A549 (cell line): ENCODE results near the gene VSIR. TPM values are rescaled to one million over a fixed set of nuclear protein-coding genes. Genes with fewer than 3 reads are reported as not detected.

Source experiments
- ATAC-seq, 2 experiments: fragments of 200-7000 bp in 1 of 2; fragments of >200 bp in 1 of 2; cut with Nextera tagmentation in 1 of 2; cut with Tn5 transposase in 1 of 2; 3 replicates each; pipeline versions ENCODE4 v1.8.0 to v1.9.1; 2018 to 2020; ENCODE audit warnings: mild to moderate bottlenecking in 1 of 2, moderate library complexity in 1 of 2
- CTCF ChIA-PET: fragments of 300-600 bp; sonication (Branson Sonifier 250); formaldehyde crosslinking; extraction: SDS; loops from one replicate; lab custom pipeline; 2021; ENCODE audit warnings: antibody characterized with exemption, inconsistent platforms; lab: Yijun Ruan, JAX
- POLR2A ChIA-PET: fragments of 350-600 bp; formaldehyde crosslinking; extraction: SDS; loops from one replicate; lab custom pipeline; 2021; ENCODE audit warnings: antibody characterized with exemption, inconsistent platforms; lab: Yijun Ruan, JAX
- DNase-seq, 2 experiments: peaks; one replicate each; pipeline versions ENCODE4 v3.0.0 to v3.0.0-alpha.2; 2011 to 2016; ENCODE audit warnings: low read depth in 1 of 2, low spot score in 1 of 2
- FAIRE-seq: peaks from 2 replicates; lab custom pipeline; 2011; peaks lifted over from hg19 to GRCh38; lab: Jason Lieb, UNC
- H3K27ac ChIP-seq, 2 experiments: fragments of >200 bp; sonication (Bioruptor Twin); formaldehyde crosslinking; 3 replicates each; pipeline ENCODE4 v1.5.1; 2016 to 2017
- H3K4me1 ChIP-seq: fragments of >200 bp; sonication (Bioruptor Twin); formaldehyde crosslinking; 3 replicates; pipeline ENCODE4 v1.6.1; 2016
- H3K4me2 ChIP-seq: fragments of >200 bp; sonication (Bioruptor Twin); formaldehyde crosslinking; 3 replicates; pipeline ENCODE4 v1.6.1; 2016
- H3K4me3 ChIP-seq: fragments of >200 bp; sonication (Bioruptor Twin); formaldehyde crosslinking; 3 replicates; pipeline ENCODE4 v1.5.1; 2016
- H3K9me3 ChIP-seq: fragments of >200 bp; sonication (Bioruptor Twin); formaldehyde crosslinking; 3 replicates; pipeline ENCODE4 v1.6.1; 2016
- BHLHE40 ChIP-seq: IDR thresholded peaks from 2 replicates; pipeline ENCODE4 v1.6.1; 2012; ENCODE audit warnings: low read depth, low read length, inconsistent platforms
- CBX8 ChIP-seq: fragments of 200-600 bp; sonication (generic); IDR thresholded peaks from 2 replicates; pipeline ENCODE4 v1.6.1; 2016
- CHD2 ChIP-seq: fragments of 150-350 bp; IDR thresholded peaks from 2 replicates; pipeline ENCODE4 v1.6.1; 2014; ENCODE audit warnings: low read length; ENCODE audit not compliant: partially characterized antibody
- CHD4 ChIP-seq: fragments of 200-600 bp; sonication (generic); IDR thresholded peaks from 2 replicates; pipeline ENCODE4 v1.6.1; 2016; ENCODE audit warnings: antibody characterized with exemption, mild to moderate bottlenecking, borderline replicate concordance
- EHF ChIP-seq: fragments of 250-450 bp; sonication (Bioruptor Pico); IDR thresholded peaks from 2 replicates; pipeline ENCODE4 v1.5.0; 2020; ENCODE audit warnings: mild to moderate bottlenecking
- EP300 ChIP-seq, 2 experiments: fragments of >200 bp; sonication (Bioruptor Twin); formaldehyde crosslinking; IDR thresholded peaks; 2 replicates in 1 of 2; 3 replicates in 1 of 2; pipeline ENCODE4 v1.6.1; 2016 to 2017
- ESRRA ChIP-seq: fragments of 150-350 bp; IDR thresholded peaks from 2 replicates; pipeline ENCODE4 v1.6.1; 2014; ENCODE audit warnings: mild to moderate bottlenecking, low read length, borderline replicate concordance
- FOXS1 ChIP-seq: fragments of 250-450 bp; sonication (Bioruptor Pico); IDR thresholded peaks from 2 replicates; pipeline ENCODE4 v1.5.0; 2020; ENCODE audit warnings: mild to moderate bottlenecking, moderate library complexity
- HOXB13 ChIP-seq: fragments of 250-450 bp; sonication (Bioruptor Pico); IDR thresholded peaks from 2 replicates; pipeline ENCODE4 v1.5.0; 2020; ENCODE audit warnings: low read depth, mild to moderate bottlenecking, moderate library complexity
- HOXB5 ChIP-seq: fragments of 250-450 bp; sonication (Bioruptor Pico); IDR thresholded peaks from 2 replicates; pipeline ENCODE4 v1.5.0; 2020; ENCODE audit warnings: mild to moderate bottlenecking, moderate library complexity
- JUN ChIP-seq, 2 experiments: fragments of >200 bp; sonication (Bioruptor Twin); formaldehyde crosslinking; IDR thresholded peaks; 2 replicates in 1 of 2; 3 replicates in 1 of 2; pipeline ENCODE4 v1.6.1; 2016 to 2017
- KDM1A ChIP-seq: fragments of 200-600 bp; sonication (generic); IDR thresholded peaks from 2 replicates; pipeline ENCODE4 v1.6.1; 2016; ENCODE audit warnings: low read depth, mild to moderate bottlenecking
- MYC ChIP-seq: IDR thresholded peaks from 2 replicates; pipeline ENCODE4 v1.6.1; 2012; ENCODE audit warnings: mild to moderate bottlenecking, inconsistent platforms, low read length, improper control_type of control experiment, borderline replicate concordance
- NPAS2 ChIP-seq: fragments of 250-450 bp; sonication (Bioruptor Pico); IDR thresholded peaks from 2 replicates; pipeline ENCODE4 v1.8.0; 2022; ENCODE audit warnings: mild to moderate bottlenecking, moderate library complexity, borderline replicate concordance
- POLR2AphosphoS2 ChIP-seq: conservative IDR thresholded peaks from 2 replicates; pipeline ENCODE4 v1.6.1; 2012; ENCODE audit warnings: low read length, improper control_type of control experiment, inconsistent platforms
- SMC3 ChIP-seq: fragments of >200 bp; sonication (Bioruptor Twin); formaldehyde crosslinking; IDR thresholded peaks from 3 replicates; pipeline ENCODE4 v1.6.1; 2018; ENCODE audit warnings: inconsistent platforms
- WGBS: methylation state at CpG from one replicate; pipeline ENCODE4 v1.1.6; 2017; ENCODE audit errors: missing lambda C conversion rate; 5-methylcytosine and 5-hydroxymethylcytosine counted together
- polyA plus RNA-seq, 4 experiments: library from polyadenylated mRNA; depleted of rRNA in 3 of 4; stranded (reverse); fragments of >200 nt; fragmentation: RNase III in 1 of 4; extraction: RNeasy Plus Mini Kit Qiagen cat#74134 plus additional on column Dnase treatment in 1 of 4; gene quantifications; 2 replicates in 3 of 4; 3 replicates in 1 of 4; pipeline ENCODE4 v1.2.3, GENCODE V29; 2011 to 2017
- TF ChIP-seq, protein P1 (sequence below): IDR thresholded peaks from 2 replicates; pipeline ENCODE4 v1.6.1; 2012
- TF ChIP-seq, protein P2 (sequence below): fragments of >200 bp; sonication (Bioruptor Twin); formaldehyde crosslinking; IDR thresholded peaks from 2 replicates; pipeline ENCODE4 v1.6.1; 2016
- TF ChIP-seq, protein P3 (sequence below): fragments of >200 bp; sonication (Bioruptor Twin); formaldehyde crosslinking; IDR thresholded peaks from 3 replicates; pipeline ENCODE4 v1.6.1; 2016
- TF ChIP-seq, protein P4 (sequence below): fragments of 250-450 bp; sonication (Bioruptor Pico); IDR thresholded peaks from 2 replicates; pipeline ENCODE4 v1.5.0; 2020; ENCODE audit warnings: low read depth, mild to moderate bottlenecking, moderate library complexity

VSIR gene
- polyA plus RNA-seq, 2 of the 4 experiments (the other 2 are of a cell fraction): 15.5 to 18.5 TPM

DNA sequence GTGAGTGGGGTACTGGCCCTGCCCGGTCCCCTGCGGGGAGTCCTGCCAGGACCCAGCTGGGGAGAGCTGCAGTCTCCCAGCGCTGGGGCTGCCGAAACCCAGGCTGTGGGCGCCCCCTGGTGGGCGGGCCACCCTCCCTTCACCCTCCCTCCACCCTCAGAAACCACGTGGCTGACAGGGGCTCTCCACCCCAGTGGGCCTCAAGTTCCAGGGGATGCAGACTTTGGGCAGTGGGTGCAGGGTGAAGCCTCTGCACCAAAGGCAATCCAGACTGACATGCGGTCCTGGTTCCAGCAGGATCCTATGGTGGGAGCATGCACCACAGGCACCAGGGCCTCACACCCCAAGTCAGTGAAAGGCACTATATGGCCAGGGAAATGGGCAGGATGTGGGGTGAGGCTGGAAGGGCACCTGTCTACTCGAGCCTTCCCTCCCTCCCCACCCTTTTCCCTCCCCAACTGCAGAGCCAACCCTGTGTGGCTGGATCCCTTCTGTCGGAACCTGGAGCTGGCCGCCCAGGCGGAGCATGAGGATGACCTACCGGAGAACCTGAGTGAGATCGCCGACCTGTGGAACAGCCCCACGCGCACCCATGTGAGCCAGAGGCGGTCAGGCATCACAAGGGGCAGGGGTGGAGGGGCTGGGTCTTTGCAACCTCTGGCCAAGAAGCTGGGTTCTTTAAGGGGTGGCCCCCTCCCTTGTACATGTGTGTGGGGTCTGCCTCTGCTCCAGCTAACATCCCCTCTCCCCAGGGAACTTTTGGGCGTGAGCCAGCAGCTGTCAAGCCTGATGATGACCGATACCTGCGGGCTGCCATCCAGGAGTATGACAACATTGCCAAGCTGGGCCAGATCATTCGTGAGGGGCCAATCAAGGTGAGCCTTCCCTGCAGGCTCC lies 38.9 kb upstream of the VSIR start (continued):
- TF ChIP-seq EHF (CRISPR knock-in tag): no peak
- no peak for TF ChIP-seq BHLHE40
- TF ChIP-seq, protein P1, sequence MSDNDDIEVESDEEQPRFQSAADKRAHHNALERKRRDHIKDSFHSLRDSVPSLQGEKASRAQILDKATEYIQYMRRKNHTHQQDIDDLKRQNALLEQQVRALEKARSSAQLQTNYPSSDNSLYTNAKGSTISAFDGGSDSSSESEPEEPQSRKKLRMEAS: peak; percentile 93
- TF ChIP-seq, protein P2, sequence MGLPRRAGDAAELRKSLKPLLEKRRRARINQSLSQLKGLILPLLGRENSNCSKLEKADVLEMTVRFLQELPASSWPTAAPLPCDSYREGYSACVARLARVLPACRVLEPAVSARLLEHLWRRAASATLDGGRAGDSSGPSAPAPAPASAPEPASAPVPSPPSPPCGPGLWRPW: no peak
- TF ChIP-seq, protein P3, sequence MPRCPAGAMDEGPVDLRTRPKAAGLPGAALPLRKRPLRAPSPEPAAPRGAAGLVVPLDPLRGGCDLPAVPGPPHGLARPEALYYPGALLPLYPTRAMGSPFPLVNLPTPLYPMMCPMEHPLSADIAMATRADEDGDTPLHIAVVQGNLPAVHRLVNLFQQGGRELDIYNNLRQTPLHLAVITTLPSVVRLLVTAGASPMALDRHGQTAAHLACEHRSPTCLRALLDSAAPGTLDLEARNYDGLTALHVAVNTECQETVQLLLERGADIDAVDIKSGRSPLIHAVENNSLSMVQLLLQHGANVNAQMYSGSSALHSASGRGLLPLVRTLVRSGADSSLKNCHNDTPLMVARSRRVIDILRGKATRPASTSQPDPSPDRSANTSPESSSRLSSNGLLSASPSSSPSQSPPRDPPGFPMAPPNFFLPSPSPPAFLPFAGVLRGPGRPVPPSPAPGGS: no peak

DNA sequence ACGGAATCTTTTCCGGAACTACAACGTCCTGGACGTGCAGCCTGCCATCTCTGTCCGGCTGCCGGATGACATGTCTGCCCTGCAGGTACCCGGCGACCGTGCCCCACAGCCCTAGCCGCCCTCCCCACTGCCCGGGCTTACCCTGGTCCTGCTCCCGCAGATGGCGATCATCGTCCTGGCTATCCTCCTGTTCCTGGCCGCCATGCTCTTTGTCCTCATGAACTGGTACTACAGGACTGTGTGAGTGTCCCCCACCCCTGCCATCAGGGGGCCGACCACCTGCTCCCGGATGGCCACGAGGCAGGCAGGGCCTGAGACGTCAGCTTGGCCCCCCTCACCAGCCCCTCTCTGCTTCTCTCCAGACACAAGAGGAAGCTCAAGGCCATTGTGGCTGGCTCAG lies 38.0 kb upstream of the VSIR start:
- FAIRE-seq (no peak), DNase-seq (no peak), ATAC-seq (no peak; a peak in 1 of 6 replicates)
- Histone ChIP-seq H3K9me3 (no peaks in the 10 kb centered on the region), H3K27ac (peak overlapping the region in 1 of 2 experiments; percentile 43; a peak in 3 of 6 replicates), H3K4me3 (no peak overlapping the region), H3K4me1 (peaks cover 18% of the 10 kb centered on the region; the same call in 2 of the 3 replicates), H3K4me2 (no peak overlapping the region)
- TF ChIP-seq NPAS2 (no peak), ESRRA (no peak), CHD4 (no peak), JUN (IDR thresholded peaks at IDR 0.05) (no peak)
- TF ChIP-seq, protein P4, sequence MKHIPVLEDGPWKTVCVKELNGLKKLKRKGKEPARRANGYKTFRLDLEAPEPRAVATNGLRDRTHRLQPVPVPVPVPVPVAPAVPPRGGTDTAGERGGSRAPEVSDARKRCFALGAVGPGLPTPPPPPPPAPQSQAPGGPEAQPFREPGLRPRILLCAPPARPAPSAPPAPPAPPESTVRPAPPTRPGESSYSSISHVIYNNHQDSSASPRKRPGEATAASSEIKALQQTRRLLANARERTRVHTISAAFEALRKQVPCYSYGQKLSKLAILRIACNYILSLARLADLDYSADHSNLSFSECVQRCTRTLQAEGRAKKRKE (CRISPR knock-in tag): no peak
- TF ChIP-seq, protein P2: no peak
- WGBS: 81% methylated on average over 18 of the region's 19 CpGs
- ChIA-PET POLR2A (interaction anchor here (1.4 to 1.8 kb wide), 2 partner anchors 39 kb away, joined by 5 read pairs; partner anchors contain the start of gene PSAP), CTCF (interaction anchor here (0.6 to 10.6 kb wide), 28 partner anchors 9 to 496 kb away, joined by 3 to 101 read pairs (median 4); partner anchors contain the start of genes CDH23, SLC29A3 and VSIR)

DNA sequence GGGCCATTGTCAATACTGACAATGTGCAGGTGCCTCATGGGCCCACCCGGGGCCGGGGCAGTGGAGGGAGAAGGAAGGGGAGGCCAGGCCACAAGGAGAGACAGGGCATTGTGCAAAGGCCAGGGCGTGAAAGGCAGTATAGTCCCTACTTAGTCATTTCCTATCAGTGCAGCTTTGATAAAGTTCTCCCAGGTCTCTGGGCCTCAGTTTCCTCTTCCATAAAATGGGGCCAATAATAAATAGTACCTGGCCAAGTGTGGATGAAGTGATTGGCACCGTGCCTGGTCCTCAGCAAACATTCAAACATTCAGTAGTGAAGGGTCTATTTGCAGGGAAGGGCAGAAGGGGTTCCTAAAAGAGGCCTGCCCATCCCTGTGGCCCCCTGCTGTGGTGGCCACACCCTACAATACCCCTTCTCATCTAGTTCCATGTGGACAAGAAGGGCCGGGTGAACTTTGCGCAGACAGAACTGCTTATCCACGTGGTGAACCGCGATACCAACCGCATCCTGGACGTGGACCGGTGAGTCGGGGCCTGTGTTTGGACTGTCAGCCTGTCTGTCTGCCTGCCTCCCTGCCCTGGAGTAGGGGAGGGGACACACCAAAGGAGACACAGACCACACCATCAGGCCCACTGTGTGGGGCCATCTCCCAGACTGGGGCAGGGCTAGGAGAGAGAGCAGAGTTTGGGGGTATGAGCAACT lies 36.9 kb upstream of the VSIR start:
- Histone ChIP-seq H3K9me3 (no peaks in the 10 kb centered on the region), H3K4me1 (peaks cover 18% of the 10 kb centered on the region; the same call in 2 of the 3 replicates), H3K4me2 (no peak overlapping the region), H3K27ac (0 out of 6 replicates have a peak overlapping the region, but pooled peaks of 1 of the 2 experiments have one; percentile 16), H3K4me3 (no peak overlapping the region)
- ChIA-PET POLR2A (no interaction called here), CTCF (interaction anchor here (2.1 to 9.0 kb wide), 3 partner anchors 17 to 113 kb away, joined by 8 to 71 read pairs (median 20); no protein-coding TSS in a partner anchor)
- no peak for ATAC-seq
- FAIRE-seq: no peak
- WGBS: 69% methylated on average over 13 of the region's 13 CpGs
- TF ChIP-seq ESRRA: no peak
- TF ChIP-seq, protein P3: no peak
- no peak for TF ChIP-seq SMC3
- no peak for TF ChIP-seq KDM1A
- TF ChIP-seq HOXB5 (CRISPR knock-in tag): no peak
- no peak for TF ChIP-seq HOXB13
- no peak for TF ChIP-seq CBX8
- no peak for TF ChIP-seq MYC
- TF ChIP-seq, protein P2: no peak
- no peak for TF ChIP-seq CHD2
- no peak for TF ChIP-seq EP300 (IDR thresholded peaks at IDR 0.05)
- TF ChIP-seq FOXS1 (CRISPR knock-in tag): no peak
- TF ChIP-seq POLR2AphosphoS2: no peak
- no peak for DNase-seq
